ENCODE measurements around the gene C1QB. TPM values are rescaled to one million over a fixed set of nuclear protein-coding genes. Genes with fewer than 3 reads are reported as not detected.

Gene C1QB
- total RNA-seq, 4 donors from 2014 or later: 252 to 592 (median 411) TPM

DNA sequence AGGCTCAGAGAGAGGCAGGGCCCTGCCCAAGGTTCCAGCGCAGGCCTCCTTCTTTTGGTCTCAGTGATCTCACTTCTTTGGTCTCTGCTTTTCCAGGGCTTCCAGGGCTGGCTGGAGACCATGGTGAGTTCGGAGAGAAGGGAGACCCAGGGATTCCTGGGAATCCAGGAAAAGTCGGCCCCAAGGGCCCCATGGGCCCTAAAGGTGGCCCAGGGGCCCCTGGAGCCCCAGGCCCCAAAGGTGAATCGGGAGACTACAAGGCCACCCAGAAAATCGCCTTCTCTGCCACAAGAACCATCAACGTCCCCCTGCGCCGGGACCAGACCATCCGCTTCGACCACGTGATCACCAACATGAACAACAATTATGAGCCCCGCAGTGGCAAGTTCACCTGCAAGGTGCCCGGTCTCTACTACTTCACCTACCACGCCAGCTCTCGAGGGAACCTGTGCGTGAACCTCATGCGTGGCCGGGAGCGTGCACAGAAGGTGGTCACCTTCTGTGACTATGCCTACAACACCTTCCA, 7.7 kb downstream of the C1QB start:
- 87 to 90% methylated on average over 19 of the region's 19 CpGs for WGBS, 2 donors
- H3K27me3 ChIP-seq: peaks cover 0 to 5% of the 10 kb centered on the region in 2 donors
- TF ChIP-seq, protein P1, sequence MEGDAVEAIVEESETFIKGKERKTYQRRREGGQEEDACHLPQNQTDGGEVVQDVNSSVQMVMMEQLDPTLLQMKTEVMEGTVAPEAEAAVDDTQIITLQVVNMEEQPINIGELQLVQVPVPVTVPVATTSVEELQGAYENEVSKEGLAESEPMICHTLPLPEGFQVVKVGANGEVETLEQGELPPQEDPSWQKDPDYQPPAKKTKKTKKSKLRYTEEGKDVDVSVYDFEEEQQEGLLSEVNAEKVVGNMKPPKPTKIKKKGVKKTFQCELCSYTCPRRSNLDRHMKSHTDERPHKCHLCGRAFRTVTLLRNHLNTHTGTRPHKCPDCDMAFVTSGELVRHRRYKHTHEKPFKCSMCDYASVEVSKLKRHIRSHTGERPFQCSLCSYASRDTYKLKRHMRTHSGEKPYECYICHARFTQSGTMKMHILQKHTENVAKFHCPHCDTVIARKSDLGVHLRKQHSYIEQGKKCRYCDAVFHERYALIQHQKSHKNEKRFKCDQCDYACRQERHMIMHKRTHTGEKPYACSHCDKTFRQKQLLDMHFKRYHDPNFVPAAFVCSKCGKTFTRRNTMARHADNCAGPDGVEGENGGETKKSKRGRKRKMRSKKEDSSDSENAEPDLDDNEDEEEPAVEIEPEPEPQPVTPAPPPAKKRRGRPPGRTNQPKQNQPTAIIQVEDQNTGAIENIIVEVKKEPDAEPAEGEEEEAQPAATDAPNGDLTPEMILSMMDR (IDR thresholded peaks at IDR 0.05): no peak
- TF ChIP-seq EP300 (IDR thresholded peaks at IDR 0.05) (no peak), POLR2A (IDR thresholded peaks at IDR 0.05) (no peak)
- no peaks in the 10 kb centered on the region for H3K4me1 ChIP-seq
- no peaks in the 10 kb centered on the region for H3K9me3 ChIP-seq
- H3K27ac ChIP-seq: no peak overlapping the region
- H3K4me3 ChIP-seq: no peak overlapping the region
- no peak for DNase-seq (ENCODE audit: low spot score in 2 of 2)
- H3K36me3 ChIP-seq: no peaks in the 10 kb centered on the region

DNA sequence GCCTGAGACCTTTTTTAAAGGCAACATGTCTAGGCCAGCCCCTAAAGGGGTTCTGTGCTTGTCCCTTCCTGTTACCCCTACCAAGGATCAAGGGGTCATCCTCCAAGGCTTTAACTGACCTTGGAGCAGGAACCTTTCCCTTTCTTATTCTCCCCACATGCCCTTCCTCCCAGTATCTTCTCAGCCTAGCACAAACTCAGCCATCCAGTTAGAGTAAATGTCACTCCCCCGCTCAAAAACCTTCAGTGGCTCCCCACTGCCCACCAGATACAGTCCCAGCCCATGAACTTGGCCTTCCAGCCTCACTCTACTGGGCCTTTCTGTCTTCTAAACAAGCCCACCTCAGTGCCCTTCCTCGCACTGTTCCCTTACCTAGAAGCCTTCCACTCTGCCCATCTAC, 8.8 kb downstream of the C1QB start:
- 81 to 95% methylated on average over 2 of the region's 2 CpGs for WGBS, 2 donors
- Histone ChIP-seq H3K4me3 (no peak overlapping the region), H3K4me1 (no peaks in the 10 kb centered on the region), H3K27ac (no peak overlapping the region), H3K27me3 (peaks cover 0 to 5% of the 10 kb centered on the region in 2 donors), H3K9me3 (no peaks in the 10 kb centered on the region), H3K36me3 (no peaks in the 10 kb centered on the region)
- TF ChIP-seq POLR2A (IDR thresholded peaks at IDR 0.05) (no peak), EP300 (IDR thresholded peaks at IDR 0.05) (no peak)
- TF ChIP-seq, protein P1 (IDR thresholded peaks at IDR 0.05): no peak
- no peak for DNase-seq (ENCODE audit: low spot score in 2 of 2)

DNA sequence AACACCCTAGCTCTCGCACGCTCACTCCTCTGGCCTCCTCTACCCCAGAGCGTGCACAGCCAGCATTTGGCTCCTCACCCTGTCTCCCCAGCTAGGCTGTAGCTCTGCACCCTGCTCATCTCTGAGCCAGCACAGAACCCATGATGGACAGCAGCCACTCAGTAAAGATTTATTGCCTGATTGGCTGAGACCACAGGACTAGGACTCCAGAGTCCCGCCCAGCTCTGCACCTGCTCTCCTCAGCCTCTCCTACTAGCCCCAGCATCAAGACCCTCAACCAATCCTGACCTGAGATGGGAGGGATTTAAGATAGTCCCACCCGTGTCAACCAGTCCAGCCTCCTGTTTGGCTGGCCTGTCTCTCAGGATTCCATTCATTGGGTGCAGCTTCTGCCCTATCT, 9.3 kb downstream of the C1QB start:
- H3K9me3 ChIP-seq: no peaks in the 10 kb centered on the region
- H3K4me1 ChIP-seq: no peaks in the 10 kb centered on the region
- TF ChIP-seq, protein P1 (IDR thresholded peaks at IDR 0.05): no peak
- TF ChIP-seq POLR2A (IDR thresholded peaks at IDR 0.05) (no peak), EP300 (IDR thresholded peaks at IDR 0.05) (no peak)
- peak in 1 of 2 donors; percentile 21 for DNase-seq (ENCODE audit: low spot score in 2 of 2)
- WGBS, 2 donors: 67 to 75% methylated on average over 5 of the region's 5 CpGs
- H3K36me3 ChIP-seq: no peaks in the 10 kb centered on the region
- peaks cover 0 to 5% of the 10 kb centered on the region in 2 donors for H3K27me3 ChIP-seq
- no peak overlapping the region for H3K4me3 ChIP-seq
- H3K27ac ChIP-seq: no peak overlapping the region

DNA sequence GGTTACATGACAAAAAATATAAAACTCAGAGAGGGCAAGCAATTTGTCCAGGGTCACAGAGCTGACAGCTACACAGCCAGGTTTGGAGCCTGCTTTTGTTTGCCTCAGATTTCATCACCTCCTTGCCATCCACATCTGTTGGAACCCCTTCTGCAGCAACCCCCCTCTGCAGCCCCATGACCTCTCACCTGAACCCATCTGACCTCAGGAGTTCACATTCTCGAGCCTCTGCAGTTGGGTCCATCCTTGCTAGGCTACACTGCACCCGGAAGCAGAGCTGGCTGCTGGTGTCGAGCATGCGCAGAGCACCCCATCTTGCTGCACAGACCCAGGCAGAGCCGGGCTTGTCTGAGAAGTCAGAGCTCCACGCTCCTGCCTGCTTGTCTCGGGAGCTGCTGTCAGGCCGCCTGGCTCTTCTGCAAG, 10.0 kb downstream of the C1QB start:
- H3K27ac ChIP-seq: no peak overlapping the region
- no peak for DNase-seq (ENCODE audit: low spot score in 2 of 2)
- no peaks in the 10 kb centered on the region for H3K9me3 ChIP-seq
- H3K4me3 ChIP-seq: no peak overlapping the region
- 69 to 80% methylated on average over 6 to 8 of the region's 8 CpGs for WGBS, 2 donors
- H3K27me3 ChIP-seq: peaks cover 0 to 5% of the 10 kb centered on the region in 2 donors
- no peaks in the 10 kb centered on the region for H3K4me1 ChIP-seq
- H3K36me3 ChIP-seq: no peaks in the 10 kb centered on the region
- TF ChIP-seq POLR2A (IDR thresholded peaks at IDR 0.05) (no peak), EP300 (IDR thresholded peaks at IDR 0.05) (no peak)
- TF ChIP-seq, protein P1 (IDR thresholded peaks at IDR 0.05): no peak

DNA sequence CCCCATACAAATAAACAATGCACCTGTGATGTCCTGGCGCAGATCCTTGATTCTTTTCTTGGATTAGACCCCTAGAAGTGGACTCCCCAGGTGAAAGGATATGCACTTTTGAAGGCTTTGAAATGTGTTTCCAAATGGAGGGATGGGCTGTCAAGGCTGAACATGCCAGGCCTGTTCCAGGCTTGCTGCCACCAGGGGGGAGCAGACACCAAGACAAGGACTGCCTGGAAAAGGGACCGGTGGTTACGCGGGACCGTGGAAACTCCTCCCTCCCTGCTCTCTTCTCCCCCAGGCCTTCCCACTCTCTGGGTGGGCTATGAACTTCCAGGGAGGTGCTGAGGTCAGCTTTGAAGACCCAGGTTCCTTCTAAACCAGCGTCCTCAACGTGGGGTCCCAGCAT, 12.7 kb downstream of the C1QB start:
- Histone ChIP-seq H3K27me3 (peaks cover 0 to 11% of the 10 kb centered on the region in 2 donors), H3K9me3 (no peaks in the 10 kb centered on the region), H3K4me1 (no peaks in the 10 kb centered on the region), H3K4me3 (no peak overlapping the region), H3K27ac (no peak overlapping the region), H3K36me3 (no peaks in the 10 kb centered on the region)
- TF ChIP-seq EP300 (IDR thresholded peaks at IDR 0.05) (no peak), POLR2A (IDR thresholded peaks at IDR 0.05) (no peak)
- TF ChIP-seq, protein P1 (IDR thresholded peaks at IDR 0.05): peak in 4 of 5 experiments; percentile 11 to 57 (median 29)
- DNase-seq (ENCODE audit: low spot score in 2 of 2): no peak
- 40 to 44% methylated on average over 7 of the region's 7 CpGs for WGBS, 2 donors
